Effector CD4-positive, alpha-beta T cell (primary cell): ENCODE results near the gene GPR146.
"Not testable (repeated sequence)": the region's sequence is repeated elsewhere in the genome, so short reads cannot be mapped to it uniquely, and the experiment has no call there.

Experiments
- DNase-seq: peaks from one replicate; pipeline ENCODE4 v3.0.0-alpha.2; 2020
- total RNA-seq: gene quantifications from one replicate; lab custom pipeline; 2026; lab: John Stamatoyannopoulos, UW

Gene GPR146, protein sequence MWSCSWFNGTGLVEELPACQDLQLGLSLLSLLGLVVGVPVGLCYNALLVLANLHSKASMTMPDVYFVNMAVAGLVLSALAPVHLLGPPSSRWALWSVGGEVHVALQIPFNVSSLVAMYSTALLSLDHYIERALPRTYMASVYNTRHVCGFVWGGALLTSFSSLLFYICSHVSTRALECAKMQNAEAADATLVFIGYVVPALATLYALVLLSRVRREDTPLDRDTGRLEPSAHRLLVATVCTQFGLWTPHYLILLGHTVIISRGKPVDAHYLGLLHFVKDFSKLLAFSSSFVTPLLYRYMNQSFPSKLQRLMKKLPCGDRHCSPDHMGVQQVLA
- 7.9 reads per million, percentile 27 among the genes with 10 or more reads in this experiment for total RNA-seq

DNA sequence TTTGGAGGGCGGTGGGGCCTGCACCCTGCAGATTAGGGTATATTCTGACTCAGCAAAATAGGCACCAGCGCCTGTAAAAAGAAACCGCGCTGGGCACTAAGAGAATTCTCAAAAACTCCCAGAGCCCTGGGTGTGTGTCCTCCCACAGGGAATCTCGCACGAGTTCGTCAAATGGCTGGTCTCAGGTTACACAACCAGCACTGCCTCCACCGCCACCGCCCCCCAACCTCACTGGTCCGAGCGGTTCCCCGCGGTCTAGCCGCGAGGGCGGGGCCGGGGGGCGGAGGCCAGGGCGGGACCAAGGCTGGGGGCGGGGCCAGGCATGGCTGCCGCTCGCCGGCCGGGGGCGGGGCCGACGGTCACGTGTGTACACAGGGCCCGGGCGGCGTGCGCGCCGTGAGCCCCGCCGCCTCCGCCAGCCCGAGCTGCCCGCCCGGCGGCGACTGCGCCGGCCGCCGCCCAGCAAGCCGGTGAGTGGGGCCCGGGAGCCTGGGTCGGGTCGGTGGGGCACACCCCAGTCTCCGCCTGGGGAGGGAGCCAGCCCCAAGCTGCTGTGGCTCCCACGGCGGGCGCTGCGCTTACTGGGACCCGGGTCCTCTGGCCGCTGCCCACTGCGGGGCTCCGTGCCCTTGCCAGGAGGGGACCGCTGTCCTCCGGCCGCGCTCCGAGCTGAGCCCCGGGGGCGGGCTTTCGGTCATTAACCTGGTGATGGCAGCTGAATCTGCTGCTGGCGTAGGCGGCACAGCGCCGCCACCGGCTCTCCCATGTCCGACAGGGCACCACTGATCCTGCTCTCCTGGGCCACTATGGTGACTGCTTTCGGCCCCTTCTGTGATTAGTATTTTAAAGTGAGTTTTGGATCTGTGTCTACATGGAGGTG, at the start of gene GPR146:
Gene GPR146, plus strand, starts transcription at position 358 of the 880 bp plus-strand sequence. CDS start 12,970 bp downstream, outside the sequence.
- DNase-seq, result peak; percentile 85

DNA sequence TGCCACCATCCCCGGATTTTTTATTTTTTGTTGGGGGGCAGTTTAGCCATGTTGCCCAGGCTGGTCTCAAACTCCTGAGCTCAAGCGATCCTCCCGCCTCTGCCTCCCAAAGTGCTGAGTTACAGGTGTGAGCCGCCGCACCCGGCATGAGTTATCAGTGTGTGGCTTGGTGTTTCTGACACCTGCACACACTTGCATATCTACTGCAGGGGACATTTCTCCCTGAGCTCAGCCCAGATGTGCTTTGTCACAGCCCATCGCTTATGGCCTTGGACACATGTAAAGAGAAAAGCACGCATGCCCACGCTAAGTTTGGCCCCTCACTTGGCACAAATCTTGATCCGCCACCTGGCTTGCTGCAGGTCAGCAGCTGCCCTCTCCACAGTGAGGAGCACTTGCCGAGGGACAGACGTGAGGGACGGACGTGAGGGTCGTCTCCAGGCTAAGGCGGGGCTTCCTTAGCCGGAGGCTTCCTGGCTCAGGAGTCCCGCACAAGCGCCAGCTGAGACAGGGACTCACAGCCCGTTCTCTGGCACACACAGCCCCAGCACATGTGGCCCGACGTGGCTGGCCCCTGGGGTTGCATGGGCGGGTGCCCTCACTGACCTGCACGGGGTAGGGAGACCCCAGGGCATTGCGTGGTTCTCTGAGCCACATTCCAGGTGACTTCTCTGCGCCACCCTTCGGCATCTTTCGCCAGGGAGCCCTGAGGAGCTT, 49.6 kb upstream of the GPR146 start:
- no peak for DNase-seq

DNA sequence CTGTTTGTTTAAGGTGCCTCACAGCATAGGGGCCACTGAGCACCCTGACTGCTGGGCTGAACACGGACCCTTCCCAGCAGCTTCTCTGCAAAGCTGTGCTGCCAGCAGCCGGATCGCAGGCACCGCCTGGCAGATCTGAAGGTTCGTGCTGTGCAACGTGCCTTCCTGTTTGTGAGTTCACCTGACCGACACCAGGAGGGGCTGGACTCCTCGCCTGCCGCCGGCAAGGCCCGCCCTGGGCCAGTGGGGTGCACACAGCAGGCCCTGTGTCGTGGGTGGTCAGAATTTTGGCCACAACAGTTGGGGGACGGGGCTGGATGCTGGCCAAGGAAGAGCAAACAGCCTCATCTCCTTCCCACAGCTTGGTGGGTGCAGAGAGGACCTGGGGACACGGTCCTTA, 48.8 kb upstream of the GPR146 start:
- no peak for DNase-seq

- DNase-seq, result no peak
Observed at GRCh38 chr7:996079-996872, 48.1 kb upstream of the GPR146 start.

DNA sequence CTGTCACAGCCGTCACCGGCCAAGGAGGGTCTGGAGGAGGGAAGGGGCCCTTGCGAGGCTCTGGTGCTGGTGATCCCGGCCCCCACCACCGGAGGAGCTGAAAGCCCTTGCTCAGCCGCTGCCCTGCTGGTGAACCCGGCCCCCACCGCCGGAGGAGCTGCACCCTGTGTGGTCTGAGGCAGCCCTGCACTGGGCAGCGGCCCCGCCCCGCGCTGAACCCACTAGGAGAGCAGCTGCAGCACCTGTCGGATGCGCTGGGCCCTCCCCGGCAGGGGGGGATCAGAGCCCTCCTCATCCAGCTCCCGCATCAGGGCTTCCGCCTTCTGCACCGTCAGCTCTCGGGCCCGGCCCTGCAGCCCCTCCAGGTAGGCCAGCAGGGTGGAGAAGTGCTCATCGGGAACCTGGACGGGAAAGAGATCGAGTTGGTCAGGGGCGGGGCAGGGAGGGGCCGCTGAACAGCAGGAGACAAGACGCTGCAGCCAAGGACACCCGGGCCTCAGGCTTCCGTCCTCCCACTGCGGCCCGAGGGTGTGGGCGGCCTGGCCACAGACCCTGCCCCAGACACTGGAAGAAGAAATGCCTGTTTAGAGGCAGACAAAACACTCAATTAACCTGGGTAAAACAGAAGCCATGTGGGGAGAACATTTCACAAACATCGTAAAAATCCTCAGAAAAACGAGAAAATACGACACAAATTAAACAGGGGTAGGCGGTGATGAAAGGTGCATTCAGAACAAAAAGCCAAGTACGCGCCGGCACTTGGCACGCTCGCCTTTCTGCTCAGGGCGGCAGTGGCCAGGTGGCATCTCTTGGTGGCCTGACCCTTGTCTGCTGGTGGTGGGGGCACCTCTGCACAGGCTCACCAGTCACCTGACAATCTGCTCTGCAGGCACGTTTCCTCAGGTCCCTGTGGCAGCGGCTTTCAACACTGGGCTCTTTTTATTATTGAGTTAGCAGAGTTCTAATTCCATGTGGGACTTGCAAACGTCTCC, 46.6 kb upstream of the GPR146 start:
- no peak for DNase-seq

GRCh38 chr7:999149-999879, 45.0 kb upstream of the GPR146 start:
- no peak for DNase-seq

DNA sequence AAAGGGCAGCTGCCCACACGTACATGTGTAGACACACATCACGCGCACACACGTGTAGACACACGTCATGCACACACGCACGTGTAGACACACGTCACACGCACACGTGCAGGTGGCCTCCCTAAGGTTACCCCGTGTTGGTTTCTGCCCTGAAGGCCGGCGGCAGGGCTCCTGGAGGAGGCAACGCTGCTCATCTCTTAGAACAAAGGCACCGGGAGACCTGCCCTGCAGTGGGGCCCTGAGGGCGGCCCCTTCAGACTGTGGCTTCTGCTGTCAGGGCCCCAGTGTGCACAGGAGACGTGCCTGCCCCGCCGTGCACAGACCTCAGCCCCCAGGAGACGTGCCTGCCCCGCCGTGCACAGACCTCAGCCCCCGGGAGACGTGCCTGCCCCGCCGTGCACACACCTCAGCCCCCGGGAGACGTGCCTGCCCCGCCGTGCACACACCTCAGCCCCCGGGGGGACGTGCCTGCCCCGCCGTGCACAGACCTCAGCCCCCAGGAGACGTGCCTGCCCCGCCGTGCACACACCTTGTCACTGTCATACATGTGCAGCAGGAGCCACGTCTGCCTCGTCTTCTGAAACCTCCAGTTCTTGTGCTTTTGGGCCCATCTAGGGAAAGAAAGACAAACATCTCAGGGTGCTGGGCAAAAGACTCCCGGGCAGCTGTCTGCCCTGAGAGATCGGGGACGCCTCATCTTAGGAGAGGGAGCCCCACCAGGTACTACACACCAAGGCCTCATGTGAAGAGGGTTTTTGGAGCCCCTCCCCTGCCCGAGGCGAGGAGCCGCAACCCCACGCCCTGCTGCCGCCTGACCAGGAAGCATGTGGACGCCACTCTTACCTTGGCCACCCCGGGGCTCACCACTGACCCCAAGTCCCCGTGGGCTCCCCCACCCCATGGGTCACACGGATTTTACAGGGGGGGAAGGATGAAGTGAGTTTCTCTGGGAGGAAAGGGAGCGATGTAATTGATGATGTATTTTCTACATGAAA, 44.1 kb upstream of the GPR146 start:
- no peak for DNase-seq

DNA sequence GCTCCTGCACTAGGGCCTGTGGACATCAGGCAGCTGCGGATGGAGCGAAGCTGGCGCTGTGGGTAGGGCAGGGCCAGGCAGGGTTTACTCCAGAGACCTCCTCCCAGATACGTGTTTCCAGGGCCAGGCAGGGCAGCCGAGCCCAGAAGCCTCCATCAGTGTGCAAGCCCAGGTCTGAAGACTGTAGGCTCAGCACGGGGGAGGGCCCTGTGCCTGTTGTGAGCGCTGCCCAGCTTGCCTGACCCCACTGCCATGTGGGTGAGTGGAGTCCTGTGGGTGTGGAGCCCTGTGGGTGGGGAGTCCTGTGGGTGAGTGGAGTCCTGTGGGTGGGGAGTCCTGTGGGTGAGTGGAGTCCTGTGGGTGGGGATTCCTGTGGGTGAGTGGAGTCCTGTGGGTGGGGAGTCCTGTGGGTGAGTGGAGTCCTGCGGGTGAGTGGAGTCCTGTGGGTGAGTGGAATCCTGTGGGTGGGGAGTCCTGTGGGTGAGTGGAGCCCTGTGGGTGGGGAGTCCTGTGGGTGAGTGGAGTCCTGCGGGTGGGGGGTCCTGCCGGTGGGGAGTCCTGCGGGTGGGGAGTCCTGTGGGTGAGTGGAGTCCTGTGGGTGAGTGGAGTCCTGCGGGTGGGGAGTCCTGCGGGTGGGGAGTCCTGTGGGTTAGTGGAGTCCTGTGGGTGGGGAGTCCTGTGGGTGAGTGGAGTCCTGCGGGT, 43.1 kb upstream of the GPR146 start:
- not testable (repeated sequence) for DNase-seq

DNA sequence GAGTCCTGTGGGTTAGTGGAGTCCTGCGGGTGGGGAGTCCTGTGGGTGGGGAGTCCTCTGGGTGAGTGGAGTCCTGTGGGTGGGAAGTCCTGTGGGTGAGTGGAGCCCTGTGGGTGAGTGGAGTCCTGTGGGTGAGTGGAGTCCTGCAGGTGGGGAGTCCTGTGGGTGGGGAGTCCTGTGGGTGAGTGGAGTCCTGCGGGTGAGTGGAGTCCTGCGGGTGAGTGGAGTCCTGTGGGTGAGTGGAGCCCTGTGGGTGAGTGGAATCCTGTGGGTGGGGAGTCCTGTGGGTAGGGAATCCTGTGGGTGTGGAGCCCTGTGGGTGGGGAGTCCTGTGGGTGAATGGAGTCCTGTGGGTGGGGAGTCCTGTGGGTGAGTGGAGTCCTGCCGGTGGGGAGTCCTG, 42.3 kb upstream of the GPR146 start:
- not testable (repeated sequence) for DNase-seq

DNA sequence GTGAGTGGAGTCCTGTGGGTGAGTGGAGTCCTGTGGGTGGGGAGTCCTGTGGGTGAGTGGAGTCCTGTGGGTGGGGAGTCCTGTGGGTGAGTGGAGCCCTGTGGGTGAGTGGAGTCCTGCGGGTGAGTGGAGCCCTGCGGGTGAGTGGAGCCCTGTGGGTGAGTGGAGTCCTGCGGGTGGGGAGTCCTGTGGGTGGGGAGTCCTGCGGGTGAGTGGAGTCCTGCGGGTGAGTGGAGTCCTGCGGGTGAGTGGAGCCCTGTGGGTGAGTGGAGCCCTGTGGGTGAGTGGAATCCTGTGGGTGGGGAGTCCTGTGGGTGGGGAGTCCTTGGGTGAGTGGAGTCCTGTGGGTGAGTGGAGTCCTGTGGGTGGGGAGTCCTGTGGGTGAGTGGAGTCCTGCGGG, 41.9 kb upstream of the GPR146 start:
- DNase-seq, result not testable (repeated sequence)

DNA sequence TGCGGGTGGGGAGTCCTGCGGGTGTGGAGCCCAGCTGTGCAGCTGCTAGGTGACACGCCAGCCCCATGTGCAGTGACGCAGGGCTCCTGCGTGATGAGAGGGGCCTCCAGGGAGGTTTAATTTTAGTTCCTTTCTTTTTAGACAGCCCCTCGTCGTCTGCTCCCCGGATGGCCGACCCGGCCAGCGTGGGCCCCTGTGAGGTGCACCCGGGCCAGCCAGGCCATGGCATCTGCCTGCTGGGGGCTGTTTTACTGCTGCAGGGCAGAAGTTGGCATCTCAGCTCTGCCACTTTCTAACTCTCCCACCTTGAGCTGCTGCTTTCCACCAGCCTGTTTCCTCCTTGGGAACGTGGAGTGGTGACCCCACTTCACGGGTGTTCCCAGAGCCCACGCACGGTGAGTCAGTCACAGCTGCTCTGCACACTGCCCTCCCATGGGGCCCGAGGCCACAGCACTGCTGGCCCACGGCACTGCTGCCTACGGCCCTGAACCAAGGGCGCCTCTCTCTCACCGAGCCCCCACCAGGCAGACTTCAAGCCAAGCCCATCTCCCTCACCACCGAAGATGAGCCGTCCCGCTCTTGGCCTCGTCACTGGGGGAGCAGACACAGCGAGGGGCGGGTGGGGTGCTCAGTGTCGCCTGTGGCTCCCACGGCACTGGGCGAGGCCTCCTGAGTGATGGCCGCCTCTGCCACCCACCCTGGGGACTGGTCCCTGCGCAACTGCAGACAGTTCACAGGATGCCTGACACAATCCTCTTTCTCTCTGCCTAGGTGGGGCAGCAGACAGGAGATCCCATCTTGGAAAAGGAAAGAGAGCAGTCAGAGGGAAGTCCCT, 40.1 kb upstream of the GPR146 start:
- no peak for DNase-seq

- no peak for DNase-seq
Observed at GRCh38 chr7:1005303-1005702, 39.0 kb upstream of the GPR146 start.

DNA sequence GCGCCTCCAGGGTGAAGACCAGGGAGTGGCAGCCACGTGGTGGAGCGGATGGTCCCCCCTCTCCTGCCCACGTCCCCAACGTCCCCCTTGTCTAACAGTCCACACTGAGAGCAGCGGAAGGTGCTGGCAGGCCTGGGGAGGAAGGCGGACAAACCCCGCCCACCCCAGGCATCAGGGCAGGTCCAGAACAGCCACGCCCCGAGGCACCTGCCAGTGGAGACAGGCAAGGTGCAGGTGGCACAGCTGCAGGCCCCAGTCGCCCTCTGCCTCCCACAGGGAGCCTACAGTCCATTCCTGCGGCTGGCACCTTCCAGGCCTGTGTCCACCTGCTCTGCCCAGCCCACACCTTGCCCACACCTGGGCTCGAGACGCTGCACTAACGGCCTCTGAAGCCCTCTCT, 36.4 kb upstream of the GPR146 start:
- no peak for DNase-seq

GRCh38 chr7:1008733-1009363, 35.5 kb upstream of the GPR146 start:
- no peak for DNase-seq

DNA sequence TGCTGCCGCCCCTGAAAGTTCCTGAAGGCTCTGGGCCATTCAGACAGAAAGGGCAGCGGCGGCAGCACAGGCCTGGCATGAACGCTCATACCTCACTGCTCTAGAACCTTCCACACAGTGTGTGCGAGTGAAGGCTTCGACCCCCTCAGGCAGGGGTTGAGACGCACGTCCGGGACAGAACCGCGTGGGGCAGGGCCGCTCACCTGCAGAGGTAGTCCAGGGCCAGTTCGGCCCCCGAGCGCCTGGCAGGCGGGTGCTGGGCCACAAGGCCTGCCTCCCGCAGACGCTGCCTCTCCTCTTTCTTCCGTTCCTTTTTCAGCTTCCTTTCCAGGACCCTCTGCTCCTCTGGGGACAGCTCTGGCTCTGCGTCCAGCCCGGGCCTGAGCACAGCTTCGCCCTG, 34.6 kb upstream of the GPR146 start:
- no peak for DNase-seq

GRCh38 chr7:1010226-1010625, 34.1 kb upstream of the GPR146 start:
- DNase-seq, result no peak
